Adrenal gland (tissue), 12 donors: Measurements from ENCODE around the gene HIBCH. TPM values are rescaled to one million over a fixed set of nuclear protein-coding genes. Genes with fewer than 3 reads are reported as not detected.

Experiments used
- DNase-seq, 7 donors: peaks; one replicate each; pipeline ENCODE4 v3.0.0-alpha.2; 2019 to 2020
- H3K27ac ChIP-seq, 5 donors: fragments of 200-600 bp; sonication (generic) in 4 of 5; 1 replicate in 3 of 5; 2 replicates in 2 of 5; pipeline versions ENCODE4 v1.5.1 to v1.8.0; 2016 to 2020; ENCODE audit warnings: mild to moderate bottlenecking in 1 of 5
- H3K27me3 ChIP-seq: fragments of 200-600 bp; 2 replicates; pipeline ENCODE4 v1.8.0; 2021
- H3K36me3 ChIP-seq, 2 donors: fragments of 200-600 bp; replicated peaks in 1 of 2; 1 replicate in 1 of 2; 2 replicates in 1 of 2; pipeline versions ENCODE4 v1.5.1 to v1.8.0; 2018 to 2022
- H3K4me1 ChIP-seq, 2 donors: fragments of 200-600 bp; replicated peaks in 1 of 2; 1 replicate in 1 of 2; 2 replicates in 1 of 2; pipeline versions ENCODE4 v1.5.1 to v1.8.0; 2018 to 2021
- H3K4me3 ChIP-seq, 4 donors: fragments of 200-600 bp; sonication (generic) in 3 of 4; one replicate each; pipeline ENCODE4 v1.5.1; 2016 to 2018
- H3K9me3 ChIP-seq, 3 donors: fragments of 200-600 bp; sonication (generic) in 1 of 3; replicated peaks in 1 of 3; 1 replicate in 2 of 3; 2 replicates in 1 of 3; pipeline versions ENCODE4 v1.5.1 to v1.8.0; 2016 to 2021
- POLR2A ChIP-seq, 2 donors: fragments of 450-650 bp; IDR thresholded peaks; one replicate each; pipeline ENCODE4 v1.6.1; 2017; ENCODE audit warnings: antibody characterized with exemption in 2 of 2, mild to moderate bottlenecking in 2 of 2, moderate library complexity in 1 of 2
- WGBS, 4 donors: extraction: QIAGEN DNeasy Blood & Tissue Kit in 2 of 4; methylation state at CpG; one replicate each; pipeline versions ENCODE4 v1.1.5 to v1.1.7; 2013 to 2017; 5-methylcytosine and 5-hydroxymethylcytosine counted together
- intact Hi-C, 2 donors: fragments of 100-400 bp; cut with DNase I; formaldehyde crosslinking; loops; one replicate each; pipeline versions ENCODE4 v1.14.1 to v1.15.0; 2022 to 2023
- polyA plus RNA-seq, 3 donors: library from polyadenylated mRNA; stranded (reverse); fragments of 200-250 nt in 2 of 3; fragments of 350-450 nt in 1 of 3; fragmentation: Illumina TruSeq in 1 of 3; extraction: RNeasy Lipid Tissue Mini Kit (QIAGEN cat#74804) in 1 of 3; gene quantifications; one replicate each; pipeline ENCODE4 v1.2.3, GENCODE V29; 2013 to 2014
- total RNA-seq, 9 donors: library from RNA; depleted of rRNA in 4 of 9; stranded (reverse); fragments of >200 nt in 4 of 9; fragments of 120-200 nt in 1 of 9; fragmentation: NEBNext Ultra II Directional in 1 of 9; extraction: Animal tissue kit (Norgen Biotek cat#: 25700) in 1 of 9; gene quantifications; one replicate each; pipeline versions ENCODE4 v1.1.0 to v1.2.4, GENCODE V29; 2013 to 2023
- TF ChIP-seq, protein P1 (sequence below), 6 experiments: fragments of 450-650 bp in 4 of 6; fragments of 200-600 bp in 2 of 6; sonication (generic) in 1 of 6; IDR thresholded peaks; 1 replicate in 5 of 6; 2 replicates in 1 of 6; pipeline versions ENCODE4 v1.5.1 to v1.8.0; 2016 to 2021; ENCODE audit warnings: antibody characterized with exemption in 6 of 6, mild to moderate bottlenecking in 2 of 6, moderate library complexity in 1 of 6
- donor health status: healthy with polysubstance abuse.
- donor health status: Bipolar disorder and iron deficiency.
- donor health status: DM: yes; HTN: yes; CAD: no.
- donor health status: DM: no; HTN: no; CAD: no.
- donor health status: DM: no; HTN: no; CAD: no.
- donor health status: DM: yes; HTN: yes; CAD: no.

The HIBCH gene
- total and polyA plus RNA-seq, 12 donors: 18.2 to 174 (median 66.4) TPM

DNA sequence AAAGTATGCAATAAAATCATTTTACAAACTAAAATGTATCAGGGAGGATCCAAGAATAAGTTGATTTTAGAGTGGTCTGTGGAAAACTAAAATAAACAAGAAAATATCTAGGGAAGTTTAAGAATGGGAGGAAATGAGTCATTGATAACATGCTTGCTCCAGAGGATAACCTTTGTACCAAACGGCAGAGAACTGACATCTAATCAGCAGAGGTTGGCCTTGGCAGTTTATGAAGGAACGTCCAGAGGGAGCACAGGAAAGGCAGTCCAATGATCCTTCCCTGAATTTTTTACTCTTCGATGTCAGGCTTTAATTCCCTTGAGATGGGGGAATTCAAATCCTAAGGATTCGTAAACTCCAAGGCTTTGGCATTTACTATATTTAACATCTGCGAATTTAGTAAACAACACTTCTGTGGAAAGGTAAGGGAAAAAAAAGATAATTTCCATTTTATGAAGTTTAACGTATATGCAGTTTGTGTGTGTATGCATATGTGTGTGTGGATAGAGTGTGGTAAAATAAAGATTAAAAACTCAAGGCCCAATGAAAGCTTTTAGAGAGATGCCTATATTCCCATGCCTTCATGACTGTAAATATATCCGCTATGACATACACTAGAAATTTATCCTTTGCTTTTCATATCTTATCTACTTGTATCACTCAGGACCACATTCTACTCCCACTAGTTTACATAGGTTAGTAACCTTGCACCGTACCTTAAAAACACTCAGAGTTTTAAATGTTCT, 15.0 kb upstream of the HIBCH start:
- 25 to 31% (median 30%) methylated on average over 8 of the region's 8 CpGs for WGBS, 4 donors
- peak overlapping the region in 4 of 5 donors; percentile 1 to 58 (median 54) for H3K27ac ChIP-seq
- intact Hi-C loops: no loop called here

DNA sequence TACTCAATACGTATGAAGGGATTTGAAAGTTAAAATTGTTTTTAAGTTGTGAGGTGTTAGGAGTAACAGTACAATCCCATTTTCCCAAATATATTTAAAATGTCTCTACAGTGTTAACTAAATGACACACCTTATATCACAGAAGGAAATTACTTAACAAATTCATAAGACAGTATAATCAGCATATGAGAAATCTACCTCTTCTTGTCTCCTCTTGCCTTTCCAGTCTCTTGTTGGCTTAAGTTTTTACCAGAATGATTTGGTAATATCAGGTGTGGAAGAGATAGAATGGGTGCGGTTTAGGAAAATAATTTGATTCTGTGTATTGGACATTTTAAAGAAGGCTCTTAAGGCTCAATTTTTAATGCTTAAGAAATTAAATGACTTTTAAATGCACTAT, 14.3 kb upstream of the HIBCH start:
- intact Hi-C loops: no loop called here
- no peak for DNase-seq
- Histone ChIP-seq H3K27me3 (no peaks in the 10 kb centered on the region), H3K4me3 (no peak overlapping the region), H3K27ac (peak overlapping the region in 4 of 5 donors; percentile 1 to 58 (median 33)), H3K36me3 (no peaks in the 10 kb centered on the region), H3K4me1 (peaks cover 12 to 28% of the 10 kb centered on the region in 2 donors), H3K9me3 (no peaks in the 10 kb centered on the region)
- 58 to 81% (median 73%) methylated on average over 2 of the region's 2 CpGs for WGBS, 4 donors
- TF ChIP-seq, protein P1, sequence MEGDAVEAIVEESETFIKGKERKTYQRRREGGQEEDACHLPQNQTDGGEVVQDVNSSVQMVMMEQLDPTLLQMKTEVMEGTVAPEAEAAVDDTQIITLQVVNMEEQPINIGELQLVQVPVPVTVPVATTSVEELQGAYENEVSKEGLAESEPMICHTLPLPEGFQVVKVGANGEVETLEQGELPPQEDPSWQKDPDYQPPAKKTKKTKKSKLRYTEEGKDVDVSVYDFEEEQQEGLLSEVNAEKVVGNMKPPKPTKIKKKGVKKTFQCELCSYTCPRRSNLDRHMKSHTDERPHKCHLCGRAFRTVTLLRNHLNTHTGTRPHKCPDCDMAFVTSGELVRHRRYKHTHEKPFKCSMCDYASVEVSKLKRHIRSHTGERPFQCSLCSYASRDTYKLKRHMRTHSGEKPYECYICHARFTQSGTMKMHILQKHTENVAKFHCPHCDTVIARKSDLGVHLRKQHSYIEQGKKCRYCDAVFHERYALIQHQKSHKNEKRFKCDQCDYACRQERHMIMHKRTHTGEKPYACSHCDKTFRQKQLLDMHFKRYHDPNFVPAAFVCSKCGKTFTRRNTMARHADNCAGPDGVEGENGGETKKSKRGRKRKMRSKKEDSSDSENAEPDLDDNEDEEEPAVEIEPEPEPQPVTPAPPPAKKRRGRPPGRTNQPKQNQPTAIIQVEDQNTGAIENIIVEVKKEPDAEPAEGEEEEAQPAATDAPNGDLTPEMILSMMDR (IDR thresholded peaks at IDR 0.05): no peak
- no peak for TF ChIP-seq POLR2A (IDR thresholded peaks at IDR 0.05)

More for the DNA sequence above, 15.0 kb upstream of the HIBCH start:
- Histone ChIP-seq H3K4me3 (peak overlapping the region in 1 of 4 donors; percentile 13), H3K4me1 (peaks cover 12 to 28% of the 10 kb centered on the region in 2 donors), H3K27me3 (no peaks in the 10 kb centered on the region), H3K9me3 (no peaks in the 10 kb centered on the region), H3K36me3 (no peaks in the 10 kb centered on the region)
- TF ChIP-seq, protein P1 (IDR thresholded peaks at IDR 0.05): no peak
- peak in 1 of 2 donors; percentile 33 for TF ChIP-seq POLR2A (IDR thresholded peaks at IDR 0.05)
- peak in 5 of 7 donors; percentile 50 to 71 (median 57) for DNase-seq

DNA sequence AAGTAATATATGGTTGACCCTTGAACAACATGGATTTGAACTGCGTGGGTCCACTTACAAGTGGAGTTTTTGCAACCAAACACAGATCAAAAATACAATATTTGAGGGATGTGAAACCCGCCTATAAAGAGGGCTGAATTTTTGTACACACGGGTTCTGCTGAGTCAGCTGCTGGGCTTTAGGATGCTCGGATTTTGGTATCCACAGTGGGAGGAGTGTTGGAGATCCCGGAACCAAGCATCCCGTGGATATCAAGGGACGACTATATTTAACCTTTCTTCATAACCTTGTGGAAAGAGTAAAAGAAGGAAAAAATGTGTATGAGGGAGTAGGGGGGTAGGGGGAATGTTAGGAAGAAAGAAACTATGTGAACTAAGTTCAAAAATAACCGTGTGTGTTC, 13.8 kb upstream of the HIBCH start:
- no peak for DNase-seq
- TF ChIP-seq, protein P1 (IDR thresholded peaks at IDR 0.05): no peak
- TF ChIP-seq POLR2A (IDR thresholded peaks at IDR 0.05): no peak
- peak overlapping the region in 2 of 5 donors; percentile 10 to 58 for H3K27ac ChIP-seq
- no peaks in the 10 kb centered on the region for H3K9me3 ChIP-seq
- peaks cover 12 to 28% of the 10 kb centered on the region in 2 donors for H3K4me1 ChIP-seq
- H3K4me3 ChIP-seq: no peak overlapping the region
- intact Hi-C loops: no loop called here
- H3K36me3 ChIP-seq: no peaks in the 10 kb centered on the region
- WGBS, 4 donors: 36 to 51% (median 47%) methylated on average over 8 of the region's 8 CpGs
- no peaks in the 10 kb centered on the region for H3K27me3 ChIP-seq

DNA sequence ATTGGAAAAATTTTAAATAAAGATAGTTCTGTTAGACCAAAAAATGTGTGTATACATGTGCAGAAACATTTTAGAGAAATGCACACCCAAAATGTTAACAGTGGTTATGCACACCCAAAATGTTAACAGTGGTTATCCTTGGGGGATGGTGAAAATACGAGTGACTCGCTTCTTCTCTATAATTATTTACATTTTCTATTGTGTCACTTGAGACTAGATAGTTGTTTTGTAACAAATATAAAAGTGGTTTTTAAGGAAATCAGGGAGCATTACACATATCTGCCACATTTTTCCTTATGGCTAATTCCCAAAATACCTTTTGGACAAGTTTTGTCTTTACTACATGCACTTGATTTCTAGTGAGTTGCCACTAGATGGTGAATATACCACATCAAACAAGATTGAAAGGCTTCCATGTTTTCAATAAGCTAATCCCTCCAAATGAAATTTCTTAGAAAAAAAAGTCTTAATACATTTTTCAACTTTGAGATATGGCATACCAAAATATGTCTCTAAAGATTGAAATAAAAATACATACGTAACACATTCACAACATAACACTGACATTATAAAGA, 9.0 kb upstream of the HIBCH start:
- 90 to 92% (median 92%) methylated on average over 3 of the region's 3 CpGs for WGBS, 4 donors
- DNase-seq: no peak

More for the DNA sequence above, 9.0 kb upstream of the HIBCH start:
- no peak overlapping the region for H3K27ac ChIP-seq
- H3K4me1 ChIP-seq: peaks cover 6 to 9% of the 10 kb centered on the region in 2 donors
- no peaks in the 10 kb centered on the region for H3K27me3 ChIP-seq
- H3K36me3 ChIP-seq: no peaks in the 10 kb centered on the region
- no peaks in the 10 kb centered on the region for H3K9me3 ChIP-seq
- no peak overlapping the region for H3K4me3 ChIP-seq
- intact Hi-C loops: loop anchor here in 1 of 2 donors (10.0 kb wide), 1 partner anchor 46 kb away; no protein-coding TSS in a partner anchor
- TF ChIP-seq POLR2A (IDR thresholded peaks at IDR 0.05): no peak
- TF ChIP-seq, protein P1 (IDR thresholded peaks at IDR 0.05): peak in 5 of 6 experiments; percentile 21 to 37 (median 28)
